Measurements from ENCODE around the gene AMER1. TPM values are rescaled to one million over a fixed set of nuclear protein-coding genes. Genes with fewer than 3 reads are reported as not detected.

Gene AMER1
- total RNA-seq, 1 experiment from 2014 or later: 3.4 TPM

DNA sequence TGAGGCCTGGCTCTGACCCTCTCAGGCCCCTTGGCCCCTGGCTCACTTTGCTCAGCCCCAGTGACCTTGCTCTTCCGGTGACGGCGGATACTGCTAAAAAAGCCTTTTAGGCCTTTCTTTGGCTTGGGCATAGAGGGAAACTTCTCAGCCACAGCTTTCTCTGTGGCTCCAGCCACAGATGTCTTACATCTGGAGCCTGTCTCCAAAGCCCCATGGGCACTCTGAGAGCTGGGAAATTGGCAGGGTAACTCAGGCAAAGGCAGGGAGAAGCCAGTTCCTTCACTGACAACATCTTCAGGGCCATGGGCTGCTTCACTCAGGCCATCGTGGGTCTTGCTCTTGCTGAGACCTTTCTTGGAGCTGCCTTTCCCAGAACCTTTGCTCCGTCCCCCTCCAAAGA, 12.8 kb downstream of the AMER1 start:
- H3K9me3 ChIP-seq (replicated peaks): no peaks in the 10 kb centered on the region
- DNase-seq (ENCODE audit: low read depth in 1 of 2, low spot score in 2 of 2): no peak
- H3K36me3 ChIP-seq: no peaks in the 10 kb centered on the region
- no peaks in the 10 kb centered on the region for H3K4me1 ChIP-seq (replicated peaks)
- H3K27me3 ChIP-seq (replicated peaks): no peaks in the 10 kb centered on the region
- no peak overlapping the region for H3K4me3 ChIP-seq
- H3K27ac ChIP-seq: no peak overlapping the region

DNA sequence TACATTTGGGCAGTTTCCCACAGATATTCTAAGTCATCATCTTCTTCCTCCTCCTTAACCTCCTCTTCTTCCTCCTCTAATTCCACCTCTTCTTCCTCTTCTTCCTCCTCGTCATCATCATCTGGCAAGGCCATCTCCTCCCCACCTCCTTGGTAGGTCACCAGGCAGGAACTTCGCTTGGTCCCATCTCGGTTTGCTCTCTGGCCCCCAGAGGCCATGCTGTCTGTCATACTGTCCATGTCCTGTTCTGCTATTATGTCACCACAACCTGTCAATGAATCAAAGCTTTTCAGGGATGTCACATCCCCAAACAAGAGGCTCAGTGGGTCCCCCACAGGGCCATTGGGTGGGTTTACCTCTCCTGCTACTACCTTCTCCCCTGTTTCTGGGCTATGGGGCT, 13.5 kb downstream of the AMER1 start:
- no peak for DNase-seq (ENCODE audit: low read depth in 1 of 2, low spot score in 2 of 2)
- Histone ChIP-seq H3K27ac (no peak overlapping the region), H3K4me1 (replicated peaks) (no peaks in the 10 kb centered on the region), H3K27me3 (replicated peaks) (no peaks in the 10 kb centered on the region), H3K36me3 (no peaks in the 10 kb centered on the region), H3K4me3 (no peak overlapping the region), H3K9me3 (replicated peaks) (no peaks in the 10 kb centered on the region)

DNA sequence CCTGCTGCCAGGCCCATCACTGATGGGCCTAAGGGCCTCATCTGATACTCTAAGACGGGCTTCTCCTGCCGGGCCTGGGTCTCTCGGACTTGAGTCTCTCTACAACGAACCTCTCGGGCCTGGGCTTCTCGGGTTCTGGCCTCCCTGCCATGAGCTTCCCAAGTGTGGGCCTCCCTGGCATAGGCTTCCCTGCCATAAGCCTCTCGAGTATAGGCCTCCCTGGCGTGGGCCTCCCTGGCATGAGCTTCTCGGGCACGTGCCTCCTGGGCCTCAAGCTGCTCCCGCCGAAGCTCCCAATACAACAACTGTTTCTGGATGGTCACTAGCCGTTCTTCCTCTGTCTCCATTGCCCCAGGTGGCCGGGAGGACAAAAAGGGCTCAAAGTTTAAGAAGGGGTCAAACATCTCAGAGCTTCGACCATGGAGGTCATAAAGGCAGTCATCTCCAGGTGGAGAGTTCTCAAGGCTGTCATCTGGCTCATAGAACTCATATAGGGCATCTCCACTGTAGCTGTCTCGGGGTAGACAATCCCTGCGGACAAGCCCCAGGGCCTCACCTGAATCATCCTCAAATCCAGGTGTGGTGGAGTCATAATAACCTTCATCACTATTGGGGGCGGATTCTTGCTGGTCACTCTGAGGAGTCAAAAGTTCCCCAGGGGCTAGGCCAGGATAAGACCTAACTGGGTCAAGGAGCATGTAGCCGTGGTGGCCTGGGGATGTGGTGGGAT, 14.1 kb downstream of the AMER1 start:
- Histone ChIP-seq H3K27me3 (replicated peaks) (no peaks in the 10 kb centered on the region), H3K4me3 (no peak overlapping the region), H3K36me3 (no peaks in the 10 kb centered on the region), H3K27ac (no peak overlapping the region), H3K9me3 (replicated peaks) (no peaks in the 10 kb centered on the region), H3K4me1 (replicated peaks) (no peaks in the 10 kb centered on the region)
- DNase-seq (ENCODE audit: low read depth in 1 of 2, low spot score in 2 of 2): no peak

DNA sequence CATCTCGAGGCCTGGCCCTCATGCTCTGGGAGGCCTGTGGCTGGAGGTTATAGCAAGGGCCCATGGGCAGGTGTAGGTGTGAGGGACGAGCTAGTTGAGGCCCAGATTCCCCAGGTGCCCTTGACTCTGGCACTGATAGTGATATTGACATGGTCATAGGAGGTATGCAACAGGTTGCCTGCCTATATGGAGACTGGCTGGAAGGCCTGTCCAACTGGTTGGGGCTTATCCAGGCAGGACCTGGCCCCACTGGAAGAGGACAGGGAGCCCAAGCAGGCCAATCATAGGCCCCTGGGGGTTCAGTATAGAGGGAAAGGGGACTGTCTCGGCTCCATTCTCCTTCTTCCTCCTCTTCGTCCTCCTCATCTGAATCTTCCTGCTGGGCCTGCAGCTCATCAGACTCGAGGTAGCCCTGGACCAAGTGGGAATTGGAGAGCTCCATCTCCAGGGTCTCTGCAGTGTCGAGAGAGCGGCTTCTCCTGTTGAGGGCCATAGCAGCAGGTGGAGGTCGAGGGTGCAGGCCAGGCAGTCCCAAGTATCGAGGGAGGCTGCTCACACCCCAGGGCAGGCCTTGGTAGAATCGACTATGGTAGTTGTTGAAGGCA, 15.3 kb downstream of the AMER1 start:
- DNase-seq (ENCODE audit: low read depth in 1 of 2, low spot score in 2 of 2): no peak
- no peak overlapping the region for H3K27ac ChIP-seq
- no peaks in the 10 kb centered on the region for H3K27me3 ChIP-seq (replicated peaks)
- no peaks in the 10 kb centered on the region for H3K36me3 ChIP-seq
- H3K4me1 ChIP-seq (replicated peaks): no peaks in the 10 kb centered on the region
- no peak overlapping the region for H3K4me3 ChIP-seq
- no peaks in the 10 kb centered on the region for H3K9me3 ChIP-seq (replicated peaks)

DNA sequence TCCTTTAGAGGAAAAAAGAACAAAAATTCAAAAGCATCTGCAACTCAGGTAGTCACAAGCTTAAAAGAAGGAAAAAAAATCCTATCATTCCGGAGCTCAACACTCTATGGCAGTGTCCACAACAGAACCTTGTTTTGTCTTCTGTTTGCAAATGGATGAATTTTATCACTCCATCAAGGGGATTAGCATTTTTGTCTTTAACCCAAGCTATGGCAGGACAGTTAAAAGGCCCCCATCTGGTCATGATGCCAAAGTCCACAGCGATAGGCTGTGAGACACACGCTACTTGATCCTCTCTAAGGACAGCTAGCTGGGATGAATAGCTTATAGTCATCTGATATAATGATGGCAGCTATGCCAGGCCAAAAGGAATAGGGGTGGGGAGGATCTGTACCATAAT, 16.6 kb downstream of the AMER1 start:
- Histone ChIP-seq H3K4me1 (replicated peaks) (no peaks in the 10 kb centered on the region), H3K4me3 (no peak overlapping the region), H3K27ac (no peak overlapping the region), H3K27me3 (replicated peaks) (no peaks in the 10 kb centered on the region), H3K36me3 (no peaks in the 10 kb centered on the region), H3K9me3 (replicated peaks) (no peaks in the 10 kb centered on the region)
- DNase-seq (ENCODE audit: low read depth in 1 of 2, low spot score in 2 of 2): no peak

DNA sequence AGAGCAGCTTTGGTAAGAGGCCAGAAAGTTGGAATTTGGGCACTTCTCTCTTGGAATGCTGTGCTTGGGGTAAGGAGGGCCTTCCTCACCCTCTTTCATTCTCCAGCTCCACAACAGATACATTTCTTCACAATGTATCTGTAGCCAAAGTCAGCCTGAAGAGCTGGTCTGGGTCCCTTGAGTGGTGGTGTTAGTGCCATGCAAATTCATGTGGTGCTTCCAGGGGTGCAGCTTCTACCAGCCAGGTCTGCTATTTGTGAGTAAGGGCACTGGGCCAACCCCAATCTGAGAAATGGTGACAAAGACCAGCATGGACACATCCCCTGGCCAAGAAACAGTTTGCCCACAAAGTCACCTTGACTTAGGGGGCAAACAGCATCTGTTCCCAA, 17.8 kb downstream of the AMER1 start:
- no peaks in the 10 kb centered on the region for H3K9me3 ChIP-seq (replicated peaks)
- DNase-seq (ENCODE audit: low read depth in 1 of 2, low spot score in 2 of 2): no peak
- no peaks in the 10 kb centered on the region for H3K4me1 ChIP-seq (replicated peaks)
- no peak overlapping the region for H3K27ac ChIP-seq
- no peaks in the 10 kb centered on the region for H3K27me3 ChIP-seq (replicated peaks)
- H3K4me3 ChIP-seq: no peak overlapping the region
- no peaks in the 10 kb centered on the region for H3K36me3 ChIP-seq

DNA sequence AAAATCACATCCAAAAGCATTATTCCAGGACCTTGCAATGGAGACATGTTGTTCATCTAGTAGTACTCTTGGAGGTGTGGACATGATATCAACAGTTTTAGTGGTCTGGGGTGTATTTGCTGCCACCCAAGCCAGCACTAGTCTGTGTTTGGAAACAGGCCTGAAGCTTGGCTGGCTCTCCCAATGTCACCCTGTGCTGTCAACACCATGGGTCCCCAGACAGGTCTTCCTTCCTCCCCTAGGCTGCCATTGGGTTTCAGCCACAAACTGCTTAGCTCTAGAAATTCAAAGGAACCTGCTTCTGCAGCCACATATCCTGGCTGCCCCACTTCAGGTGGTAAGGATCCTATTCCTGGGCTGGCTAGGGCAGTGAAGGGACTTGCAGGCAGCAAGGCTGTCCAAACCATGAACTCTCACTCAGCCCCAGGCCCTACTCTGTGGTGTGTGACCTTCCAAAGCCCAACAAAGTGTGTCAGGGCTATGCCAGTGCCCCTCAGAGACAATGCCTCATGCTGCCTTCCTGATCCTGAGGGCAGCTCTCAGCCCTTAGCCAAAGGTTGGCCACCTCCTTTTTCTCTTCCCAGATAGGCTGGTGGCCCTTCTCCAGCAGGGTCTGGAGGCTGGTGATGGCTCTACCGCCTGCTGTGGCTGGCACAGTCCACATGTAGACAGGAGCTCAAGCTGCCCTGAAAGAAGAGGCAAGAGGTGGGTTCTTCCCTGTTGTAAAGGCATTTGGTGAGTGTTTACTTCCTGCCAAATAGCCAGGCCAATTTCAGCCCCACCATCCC, 18.3 kb downstream of the AMER1 start:
- no peaks in the 10 kb centered on the region for H3K9me3 ChIP-seq (replicated peaks)
- H3K36me3 ChIP-seq: no peaks in the 10 kb centered on the region
- no peak for DNase-seq (ENCODE audit: low read depth in 1 of 2, low spot score in 2 of 2)
- no peaks in the 10 kb centered on the region for H3K4me1 ChIP-seq (replicated peaks)
- H3K27ac ChIP-seq: no peak overlapping the region
- no peak overlapping the region for H3K4me3 ChIP-seq
- H3K27me3 ChIP-seq (replicated peaks): no peaks in the 10 kb centered on the region

DNA sequence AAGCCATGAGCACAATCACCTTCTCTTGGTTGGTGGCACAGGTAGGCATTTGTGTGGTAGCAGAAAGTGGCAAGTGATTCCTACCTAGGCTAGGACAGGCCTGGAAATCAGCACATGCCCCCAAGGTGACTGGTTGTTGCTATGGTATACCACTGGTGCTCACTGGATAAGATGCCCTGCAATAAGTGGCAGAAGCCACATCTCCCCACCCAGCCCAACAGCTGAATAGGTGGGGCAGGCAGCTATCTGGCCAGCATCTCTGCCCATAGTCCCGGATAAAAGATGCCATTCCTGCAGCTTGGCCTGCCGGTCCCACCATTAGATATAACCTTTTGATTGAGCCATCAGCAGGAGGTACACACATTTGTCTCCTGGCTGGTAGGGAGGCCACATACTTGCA, 21.1 kb downstream of the AMER1 start:
- no peaks in the 10 kb centered on the region for H3K36me3 ChIP-seq
- H3K27me3 ChIP-seq (replicated peaks): no peaks in the 10 kb centered on the region
- no peaks in the 10 kb centered on the region for H3K4me1 ChIP-seq (replicated peaks)
- no peak overlapping the region for H3K4me3 ChIP-seq
- no peaks in the 10 kb centered on the region for H3K9me3 ChIP-seq (replicated peaks)
- no peak overlapping the region for H3K27ac ChIP-seq
- DNase-seq (ENCODE audit: low read depth in 1 of 2, low spot score in 2 of 2): no peak

DNA sequence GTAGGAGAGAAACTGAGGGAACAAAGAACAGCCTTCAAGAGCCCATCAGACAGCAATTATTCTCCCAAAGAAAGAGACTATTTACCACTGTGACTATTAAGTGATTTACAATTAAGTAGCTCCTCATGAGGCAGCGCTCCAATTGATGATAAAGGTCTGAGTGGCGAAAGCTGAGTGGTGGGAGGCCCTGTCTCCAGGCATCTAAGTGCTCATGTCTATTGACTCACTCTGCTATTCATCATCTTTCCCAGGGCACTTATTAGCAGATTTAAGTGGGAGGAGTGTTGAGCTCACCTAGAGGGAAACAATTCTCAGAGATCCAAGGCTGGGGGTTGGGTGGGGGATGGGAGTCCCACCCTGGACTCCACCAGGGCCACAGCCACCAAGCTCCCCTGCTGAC, 23.3 kb downstream of the AMER1 start:
- DNase-seq (ENCODE audit: low read depth in 1 of 2, low spot score in 2 of 2): no peak
- Histone ChIP-seq H3K4me3 (no peak overlapping the region), H3K9me3 (replicated peaks) (no peaks in the 10 kb centered on the region), H3K36me3 (no peaks in the 10 kb centered on the region), H3K4me1 (replicated peaks) (no peaks in the 10 kb centered on the region), H3K27me3 (replicated peaks) (no peaks in the 10 kb centered on the region), H3K27ac (no peak overlapping the region)

DNA sequence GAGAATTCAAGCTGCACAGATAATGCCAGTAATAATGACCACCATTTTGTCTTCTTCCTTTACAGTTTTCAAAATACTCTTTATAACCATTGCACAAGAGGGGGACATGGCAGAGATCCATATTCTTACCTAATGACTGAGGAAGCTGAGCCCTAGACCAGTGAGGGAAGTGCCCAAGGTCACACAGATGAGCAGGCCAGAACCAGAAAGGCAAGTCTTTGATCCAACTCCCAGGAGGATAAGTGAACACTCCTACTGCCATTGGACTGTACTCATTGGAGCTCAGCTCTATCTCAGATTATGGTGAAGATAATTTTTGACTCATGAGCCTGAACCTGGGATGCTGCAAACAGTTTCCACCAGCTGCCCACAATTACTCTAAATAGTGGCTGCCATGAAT, 28.6 kb downstream of the AMER1 start:
- H3K4me3 ChIP-seq: no peak overlapping the region
- H3K27me3 ChIP-seq (replicated peaks): no peaks in the 10 kb centered on the region
- no peak for DNase-seq (ENCODE audit: low read depth in 1 of 2, low spot score in 2 of 2)
- no peaks in the 10 kb centered on the region for H3K36me3 ChIP-seq
- H3K4me1 ChIP-seq (replicated peaks): no peaks in the 10 kb centered on the region
- no peak overlapping the region for H3K27ac ChIP-seq
- no peaks in the 10 kb centered on the region for H3K9me3 ChIP-seq (replicated peaks)

DNA sequence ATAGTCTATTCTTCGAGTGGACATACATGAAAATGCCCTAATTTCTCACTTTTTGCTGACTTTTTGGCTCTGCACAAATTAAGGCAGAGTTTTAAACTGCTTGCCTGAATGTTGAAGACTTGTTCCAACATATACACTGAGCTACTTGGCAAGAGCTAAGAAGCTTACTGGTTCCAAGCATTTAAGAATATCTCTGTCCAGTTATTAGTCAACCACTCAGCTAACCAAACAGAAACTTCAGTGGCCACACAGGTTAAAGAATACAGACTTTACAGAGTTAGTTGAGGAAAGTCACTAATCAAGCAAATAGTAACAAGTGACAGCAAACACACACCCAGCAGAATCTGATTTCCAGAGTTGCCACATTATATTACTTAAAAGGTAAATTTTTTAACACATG, 35.5 kb downstream of the AMER1 start:
- Histone ChIP-seq H3K4me3 (no peak overlapping the region), H3K4me1 (replicated peaks) (no peaks in the 10 kb centered on the region), H3K36me3 (no peaks in the 10 kb centered on the region), H3K27me3 (replicated peaks) (no peaks in the 10 kb centered on the region), H3K27ac (no peak overlapping the region), H3K9me3 (replicated peaks) (no peaks in the 10 kb centered on the region)
- DNase-seq (ENCODE audit: low read depth in 1 of 2, low spot score in 2 of 2): no peak

DNA sequence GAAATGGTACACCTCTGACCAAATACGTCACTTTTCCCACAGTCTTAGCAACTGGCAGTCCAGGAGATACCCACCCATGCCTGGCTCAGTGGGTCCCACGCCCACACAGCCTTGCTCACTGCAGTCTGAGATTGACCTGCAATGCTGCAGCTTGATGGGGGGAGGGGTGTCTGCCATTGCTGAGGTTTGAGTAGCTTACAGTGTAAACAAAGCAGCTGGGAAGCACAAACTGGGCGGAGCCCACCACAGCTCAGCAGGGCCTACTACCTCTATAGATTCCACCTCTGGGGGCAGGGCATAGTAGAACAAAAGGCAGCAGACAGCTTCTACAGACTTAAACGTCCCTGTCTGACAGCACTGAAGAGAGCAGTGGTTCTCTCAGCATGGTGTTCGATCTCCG, 52.7 kb downstream of the AMER1 start:
- Histone ChIP-seq H3K4me1 (replicated peaks) (no peaks in the 10 kb centered on the region), H3K27ac (no peak overlapping the region), H3K9me3 (replicated peaks) (no peaks in the 10 kb centered on the region), H3K36me3 (no peaks in the 10 kb centered on the region), H3K27me3 (replicated peaks) (no peaks in the 10 kb centered on the region), H3K4me3 (no peak overlapping the region)
- DNase-seq (ENCODE audit: low read depth in 1 of 2, low spot score in 2 of 2): no peak

DNA sequence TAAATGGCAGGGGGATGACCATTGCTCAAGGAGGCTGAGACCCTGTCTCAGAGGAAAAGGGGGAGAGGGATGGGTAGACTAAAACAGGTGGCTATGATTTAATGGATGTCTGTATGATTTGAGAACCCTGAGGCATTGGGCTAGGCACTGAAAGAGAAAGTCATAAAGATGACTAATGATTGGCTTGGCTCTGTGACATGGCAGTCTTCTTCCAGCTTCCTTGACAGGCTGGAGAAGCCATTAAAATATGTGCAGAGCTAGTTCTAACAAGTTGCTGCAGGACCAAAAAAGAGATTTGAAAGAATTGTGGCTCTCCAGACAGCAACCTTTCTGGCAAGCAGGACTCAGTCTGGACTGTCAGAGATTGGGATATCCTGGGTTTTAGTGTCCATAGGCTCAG, 53.6 kb downstream of the AMER1 start:
- DNase-seq (ENCODE audit: low read depth in 1 of 2, low spot score in 2 of 2): no peak
- H3K27me3 ChIP-seq (replicated peaks): no peaks in the 10 kb centered on the region
- no peak overlapping the region for H3K27ac ChIP-seq
- no peaks in the 10 kb centered on the region for H3K36me3 ChIP-seq
- H3K4me3 ChIP-seq: no peak overlapping the region
- no peaks in the 10 kb centered on the region for H3K9me3 ChIP-seq (replicated peaks)
- no peaks in the 10 kb centered on the region for H3K4me1 ChIP-seq (replicated peaks)

DNA sequence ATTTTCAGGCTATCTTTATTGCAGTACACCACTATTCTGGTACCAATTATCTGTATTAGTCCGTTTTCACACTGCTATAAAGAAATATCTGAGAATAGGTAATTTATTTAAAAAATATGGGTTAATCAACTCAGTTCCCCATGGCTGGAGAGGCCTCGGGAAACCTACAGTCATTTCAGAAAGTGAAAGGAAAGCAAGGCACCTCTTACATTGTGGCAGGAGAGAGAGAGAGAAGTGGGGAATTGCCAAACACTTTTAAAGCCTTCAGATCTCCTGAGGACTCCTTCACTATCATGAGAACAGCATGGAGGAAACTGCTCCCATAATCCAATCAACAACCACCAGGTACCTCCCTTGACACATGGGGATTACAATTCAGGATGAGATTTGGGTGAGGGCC, 54.7 kb downstream of the AMER1 start:
- Histone ChIP-seq H3K9me3 (replicated peaks) (no peaks in the 10 kb centered on the region), H3K4me1 (replicated peaks) (no peaks in the 10 kb centered on the region), H3K4me3 (no peak overlapping the region), H3K27me3 (replicated peaks) (no peaks in the 10 kb centered on the region), H3K27ac (no peak overlapping the region), H3K36me3 (no peaks in the 10 kb centered on the region)
- no peak for DNase-seq (ENCODE audit: low read depth in 1 of 2, low spot score in 2 of 2)

Data from SJSA1 (cell line).